GM19463 (cell line): Measurements from ENCODE around the gene RAB32.

Experiments
- ATAC-seq: cut with Tn5 transposase; IDR thresholded peaks from one replicate; pipeline ENCODE4 v1.9.1; 2021; ENCODE audit warnings: mild to moderate bottlenecking, moderate library complexity; ENCODE audit not compliant: unreplicated experiment

RAB32 gene

DNA sequence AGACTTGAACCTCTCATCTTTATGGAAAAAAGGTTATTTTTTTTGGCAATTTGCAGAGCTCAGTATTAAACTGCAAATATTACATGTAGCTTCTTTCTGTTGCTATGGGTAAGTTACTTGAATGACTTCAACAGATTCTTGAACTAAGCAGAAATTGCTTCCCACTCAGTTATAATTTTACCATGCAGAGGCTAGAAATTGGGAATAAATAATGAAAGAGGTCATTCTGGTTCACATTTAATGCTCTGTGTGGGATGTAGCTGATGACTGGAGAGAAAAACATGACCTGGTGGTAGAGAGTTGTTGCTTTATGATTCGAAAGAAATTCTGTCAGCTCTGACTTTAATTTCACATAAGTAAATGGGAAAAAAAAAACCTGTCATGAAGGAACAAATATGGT, 38.3 kb downstream of the RAB32 start:
- ATAC-seq, result no peak

DNA sequence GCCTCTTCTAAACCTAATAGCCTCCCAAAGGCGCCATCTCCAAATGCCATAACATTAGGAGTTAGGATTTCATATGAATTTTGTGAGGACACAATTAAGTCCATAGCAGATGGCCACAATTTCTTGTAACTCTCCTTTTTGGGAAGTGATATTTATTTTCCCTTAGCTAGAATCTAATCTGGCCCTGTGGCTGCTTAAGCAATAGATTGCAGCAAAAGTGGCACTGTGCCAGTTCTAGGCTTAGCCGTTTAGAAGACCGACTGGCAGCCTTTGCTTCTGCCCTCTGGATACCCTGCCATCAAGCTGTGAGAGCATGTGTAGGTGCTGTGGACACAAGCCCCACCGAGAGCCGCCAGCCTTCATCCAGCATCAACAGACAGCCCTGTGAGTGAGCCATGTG, 39.2 kb downstream of the RAB32 start:
- ATAC-seq, result no peak

DNA sequence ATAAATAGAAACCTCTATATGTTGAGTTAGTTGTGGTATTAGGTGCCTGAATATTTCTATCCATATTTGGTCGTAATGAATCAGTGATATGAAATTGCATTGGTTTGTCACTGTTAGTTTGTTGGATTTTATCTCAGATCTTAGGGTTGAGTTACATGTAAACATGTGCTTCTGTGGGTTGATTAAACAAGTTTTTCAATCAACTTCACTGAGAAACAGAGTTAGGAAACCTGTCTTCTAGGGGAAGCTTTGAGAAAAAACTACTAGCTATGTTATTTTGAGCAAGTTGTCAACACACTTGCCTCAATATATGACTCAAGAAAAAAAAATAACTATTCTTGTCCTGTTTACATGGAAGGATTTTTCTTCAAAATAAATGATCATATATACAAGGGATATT, 40.3 kb downstream of the RAB32 start:
- no peak for ATAC-seq

DNA sequence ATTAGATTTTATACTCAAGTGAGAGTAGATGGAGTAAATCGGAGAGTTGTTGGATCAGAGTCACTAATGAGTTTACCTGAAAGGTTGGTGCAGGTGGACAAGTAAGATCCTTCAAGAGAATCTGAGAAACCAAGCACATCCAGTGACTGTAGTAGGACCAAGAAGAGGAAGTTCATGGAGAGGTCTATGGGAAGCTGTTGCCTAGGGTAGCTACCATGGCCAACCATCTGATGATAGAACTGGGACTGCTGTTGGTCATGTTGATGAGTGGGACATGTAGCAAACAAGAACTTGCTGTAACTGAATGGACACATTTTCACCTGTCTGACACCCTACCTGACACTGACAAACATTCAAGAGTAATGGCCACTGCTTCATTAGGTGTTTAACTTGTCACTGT, 43.8 kb downstream of the RAB32 start:
- no peak for ATAC-seq

DNA sequence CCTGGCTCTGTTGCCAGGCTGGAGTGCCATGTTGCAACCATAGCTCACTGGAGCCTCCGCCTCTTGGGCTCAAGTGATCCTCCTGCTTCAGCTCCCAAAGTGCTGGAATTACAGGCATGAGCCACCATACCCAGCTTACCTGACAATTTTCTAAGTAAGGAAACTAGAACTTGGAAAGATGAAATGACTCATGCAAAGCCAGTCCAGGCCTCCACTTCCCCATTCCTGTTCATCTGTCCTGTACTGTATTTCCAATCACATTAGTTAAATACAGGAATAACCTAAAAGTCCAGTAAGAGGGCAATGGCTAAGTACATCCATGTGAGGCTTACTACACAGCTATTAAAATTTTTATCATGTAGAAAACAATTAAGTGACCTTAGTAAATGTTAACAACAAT, 46.9 kb downstream of the RAB32 start:
- ATAC-seq, result no peak

DNA sequence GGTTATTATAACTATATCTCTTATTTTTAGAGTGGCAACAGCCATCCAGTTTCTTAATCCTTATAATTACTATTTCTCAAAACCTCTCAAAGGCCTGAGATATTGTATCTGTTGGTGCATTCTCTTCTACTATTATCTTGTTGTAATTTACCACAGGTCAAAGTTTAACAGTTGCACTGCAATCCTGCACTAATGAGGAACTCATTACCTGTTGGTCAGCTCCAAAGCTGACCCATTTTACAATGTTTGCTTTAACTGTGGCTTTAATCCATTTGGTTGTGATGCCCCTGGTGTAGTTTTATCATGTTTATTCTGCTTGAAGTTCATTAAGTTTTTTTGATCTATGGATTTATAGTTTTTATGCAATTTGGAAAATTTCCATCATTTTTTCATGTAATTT, 48.8 kb downstream of the RAB32 start:
- no peak for ATAC-seq

DNA sequence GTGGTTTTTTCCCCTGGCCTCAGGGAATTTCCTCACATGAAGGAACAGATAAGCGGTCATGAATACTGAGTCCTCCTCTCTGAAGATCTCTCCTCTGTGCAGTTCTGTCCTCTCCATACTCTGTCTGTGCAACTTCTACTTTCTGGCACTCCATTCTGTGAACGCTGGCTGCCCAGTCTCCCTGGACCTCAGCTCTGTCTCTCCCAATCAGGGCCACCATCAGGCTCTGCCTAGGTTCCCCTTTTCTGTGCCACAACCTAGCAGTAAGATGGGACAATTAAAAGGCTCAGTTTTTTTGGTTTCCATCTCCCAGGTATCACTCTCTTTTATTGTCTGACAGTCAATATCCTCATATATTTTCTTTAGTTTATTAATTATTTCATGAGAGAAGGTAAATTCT, 50.4 kb downstream of the RAB32 start:
- no peak for ATAC-seq

DNA sequence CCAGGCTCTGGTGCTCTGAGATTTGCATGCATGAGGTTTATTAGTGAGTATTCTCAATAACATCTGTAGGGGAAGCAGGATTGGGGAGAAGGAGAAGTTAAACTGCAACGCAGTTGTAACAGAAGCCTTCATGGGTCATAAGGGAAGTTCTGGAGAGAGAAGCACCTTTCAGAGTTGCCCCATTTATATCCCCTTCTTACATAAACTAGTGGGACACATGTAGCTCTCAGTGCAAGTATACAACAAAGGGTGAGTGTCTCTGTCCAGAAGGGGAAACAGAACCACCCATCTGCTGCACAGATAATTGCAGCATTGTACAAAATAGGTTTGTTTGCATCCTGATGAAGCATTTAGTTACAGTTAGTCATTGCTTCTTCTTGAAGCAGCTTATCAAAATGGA, 50.9 kb downstream of the RAB32 start:
- no peak for ATAC-seq

DNA sequence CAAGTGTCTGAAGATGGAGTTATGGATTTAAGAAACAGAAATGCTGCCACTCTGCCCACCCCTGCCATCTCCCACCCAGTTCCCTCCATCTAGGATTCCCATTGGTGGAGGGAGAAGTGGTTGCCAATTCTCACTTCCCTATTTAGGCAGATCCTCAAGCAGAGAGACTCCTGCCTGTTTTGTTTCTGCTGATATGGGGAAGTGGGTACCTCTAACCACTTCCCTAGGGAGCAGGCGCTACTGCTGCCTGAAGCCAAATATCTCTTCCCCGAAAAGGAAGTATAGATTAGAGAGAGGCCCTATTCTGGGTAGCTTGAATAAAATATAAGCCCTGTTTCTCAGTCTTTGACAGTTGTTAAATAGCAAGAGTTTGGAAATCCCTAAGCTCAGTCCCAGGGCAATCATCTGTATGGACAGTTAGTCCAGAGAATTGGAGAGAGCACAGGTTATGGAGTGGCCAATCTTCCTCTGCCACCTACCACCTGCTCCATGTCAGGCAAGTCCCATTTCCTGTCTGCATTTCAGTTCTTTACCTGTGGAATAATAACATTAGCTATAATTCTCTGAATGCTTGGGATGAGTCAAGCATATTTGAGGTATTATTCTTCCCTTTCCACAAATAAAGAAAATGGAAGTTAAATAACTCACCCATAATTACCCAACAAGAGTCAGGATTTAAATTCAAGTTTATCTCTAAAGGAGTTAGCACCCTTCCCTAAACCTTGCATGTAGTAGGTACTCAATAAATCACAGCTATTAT, 52.5 kb downstream of the RAB32 start:
- no peak for ATAC-seq

DNA sequence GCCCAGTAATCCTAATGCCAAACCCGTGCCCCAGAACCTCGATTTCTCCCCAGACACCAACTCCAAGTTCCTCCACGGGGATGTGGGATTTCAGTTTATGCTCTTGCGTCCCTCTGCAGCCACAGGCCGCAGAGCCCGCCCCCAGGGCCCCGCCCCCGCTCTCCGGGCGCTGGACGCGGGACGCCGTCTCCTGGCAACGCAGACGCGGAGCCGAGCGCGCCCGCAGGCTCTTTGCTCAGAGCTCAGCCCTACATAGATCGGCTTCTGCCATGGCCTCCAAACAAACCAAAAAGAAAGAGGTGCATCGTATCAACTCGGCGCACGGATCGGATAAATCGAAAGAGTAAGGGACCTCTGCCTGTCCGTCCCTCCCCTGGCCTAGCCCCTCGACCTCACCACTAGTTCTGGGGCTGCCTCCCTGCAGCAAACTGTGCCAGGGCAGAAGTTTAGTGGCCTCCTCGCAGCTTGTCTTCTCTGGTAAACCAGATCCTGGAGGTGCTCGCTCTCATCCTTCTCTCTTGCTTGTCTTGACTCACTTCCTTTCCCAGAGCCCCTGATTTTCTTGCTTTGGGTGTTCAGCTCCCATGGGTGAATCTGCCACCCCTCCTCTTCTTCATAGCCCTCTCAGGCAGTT, 55.3 kb downstream of the RAB32 start, which contains the start of gene ADGB:
ADGB (plus strand) TSS at position 201 of the 634 bp plus-strand sequence; CDS start at position 270, 69 bp downstream.
- ATAC-seq, result no peak

DNA sequence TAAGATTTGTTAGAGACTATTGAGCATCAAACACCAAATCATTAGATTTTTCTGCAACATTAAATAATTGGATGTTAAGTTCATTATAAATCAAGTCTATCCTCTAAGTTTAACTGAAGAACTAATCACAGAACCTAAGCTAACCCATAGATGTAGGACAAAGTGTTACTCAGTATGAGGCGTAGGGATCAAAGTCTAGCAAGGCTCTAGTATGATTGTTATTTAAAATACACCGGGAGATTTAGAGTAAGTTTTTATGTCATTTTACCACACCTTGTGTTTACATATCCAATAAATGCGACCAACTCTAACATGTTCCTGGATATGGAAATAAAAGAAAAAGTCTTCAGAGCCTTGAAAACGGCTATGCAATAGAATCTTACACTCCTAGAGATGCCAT, 57.7 kb downstream of the RAB32 start:
- ATAC-seq, result no peak

DNA sequence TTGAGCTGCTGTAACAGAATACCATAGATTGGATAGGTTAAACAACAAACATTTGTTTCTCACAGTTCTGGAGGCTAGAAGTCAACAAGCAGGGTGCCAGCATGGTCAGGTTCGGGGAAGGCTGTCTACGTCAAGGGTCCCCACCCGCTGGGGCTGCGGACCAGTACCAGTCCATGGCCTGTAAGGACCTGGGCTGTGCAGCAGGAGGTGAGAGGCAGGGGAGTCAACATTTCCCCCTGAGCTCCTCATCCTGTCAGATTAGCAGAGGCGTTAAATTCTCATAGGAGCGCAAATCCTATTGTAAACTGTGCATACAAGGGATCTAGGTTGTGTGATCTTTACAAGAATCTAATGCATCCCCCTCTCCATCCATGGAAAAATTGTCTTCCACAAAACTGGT, 58.9 kb downstream of the RAB32 start:
- ATAC-seq, result no peak
